Activated B cell treated with CpG ODN at 0.5 μM for 24 hours (primary cell): ENCODE results near the gene CYSRT1. TPM values are rescaled to one million over a fixed set of nuclear protein-coding genes. Genes with fewer than 3 reads are reported as not detected.
"Not testable (repeated sequence)": the region's sequence is repeated elsewhere in the genome, so short reads cannot be mapped to it uniquely, and the experiment has no call there.

Experiments used
- ATAC-seq: fragments of 200-7000 bp; cut with Tn5 transposase; one replicate; pipeline ENCODE4 v1.10.0; 2021; ENCODE audit warnings: low read depth, mild to moderate bottlenecking, moderate library complexity
- CTCF ChIA-PET: fragments of 350-600 bp; sonication (Branson Sonifier 250); formaldehyde crosslinking; loops from one replicate; lab custom pipeline; 2021; ENCODE audit warnings: antibody characterized with exemption; lab: Charles Lee
- POLR2A ChIA-PET: fragments of 350-600 bp; sonication (Branson Sonifier 250); formaldehyde crosslinking; loops from one replicate; lab custom pipeline; 2021; ENCODE audit warnings: antibody characterized with exemption; lab: Charles Lee
- DNase-seq: peaks from one replicate; pipeline ENCODE4 v3.0.0; 2022
- H3K27ac Mint-ChIP-seq: one replicate; pipeline ENCODE4 v1.8.0; 2020; ENCODE audit warnings: mixed read lengths
- H3K27me3 Mint-ChIP-seq: one replicate; pipeline ENCODE4 v1.8.0; 2021; ENCODE audit warnings: mixed read lengths
- H3K36me3 Mint-ChIP-seq: one replicate; pipeline ENCODE4 v1.8.0; 2021; ENCODE audit warnings: low read depth, mixed read lengths
- H3K4me1 Mint-ChIP-seq: one replicate; pipeline ENCODE4 v1.8.0; 2021; ENCODE audit warnings: mixed read lengths
- H3K4me3 Mint-ChIP-seq: one replicate; pipeline ENCODE4 v1.8.0; 2020; ENCODE audit warnings: mild to moderate bottlenecking, mixed read lengths
- H3K9me3 Mint-ChIP-seq: one replicate; pipeline ENCODE4 v1.8.0; 2020; ENCODE audit warnings: mixed read lengths
- intact Hi-C: fragments of 100-400 bp; cut with micrococcal nuclease; formaldehyde crosslinking; loops from one replicate; pipeline ENCODE4 v1.15.1; 2024
- total RNA-seq: library from RNA; stranded (reverse); gene quantifications from 2 replicates; pipeline ENCODE4 v1.2.3, GENCODE V29; 2022
- TF ChIP-seq, protein P1 (sequence below): fragments of 200-600 bp; IDR thresholded peaks from one replicate; pipeline ENCODE4 v1.8.0; 2022; ENCODE audit warnings: antibody characterized with exemption, mild to moderate bottlenecking

The CYSRT1 gene
- total RNA-seq, 1 donor from 2014 or later: 0.53 TPM

DNA sequence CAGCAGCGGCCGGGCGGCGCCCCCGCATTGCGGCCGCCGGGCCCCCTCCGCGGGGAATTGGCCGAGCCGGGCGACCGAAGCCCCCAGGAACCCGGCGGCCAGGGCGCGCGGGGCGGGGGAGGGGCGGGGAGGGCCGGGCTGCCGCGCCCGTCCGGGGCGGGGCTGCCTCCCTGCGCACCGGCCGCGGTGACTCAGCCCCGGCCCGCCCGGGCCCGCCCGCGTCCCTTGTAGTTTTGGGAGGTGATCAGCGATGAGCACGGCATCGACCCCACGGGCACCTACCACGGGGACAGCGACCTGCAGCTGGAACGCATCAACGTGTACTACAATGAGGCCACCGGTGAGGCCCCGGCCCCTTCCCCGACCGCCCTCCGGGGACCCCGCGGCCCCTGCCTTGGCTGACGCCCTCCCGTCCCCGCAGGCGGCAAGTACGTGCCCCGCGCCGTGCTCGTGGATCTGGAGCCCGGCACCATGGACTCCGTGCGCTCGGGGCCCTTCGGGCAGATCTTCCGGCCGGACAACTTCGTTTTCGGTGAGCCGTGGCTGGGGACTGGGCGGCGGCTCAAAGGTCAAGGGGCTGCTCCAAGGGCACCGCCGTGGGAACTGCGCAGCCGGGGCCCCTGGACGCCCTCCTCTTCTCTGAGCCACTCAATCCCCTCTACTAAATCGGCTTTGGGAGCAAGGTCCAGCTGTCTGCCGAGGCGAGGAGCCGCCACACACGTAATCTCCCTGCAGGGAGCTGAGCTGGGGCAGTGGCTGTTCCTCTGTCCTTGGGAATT, 16.7 kb downstream of the CYSRT1 start:
- ChIA-PET POLR2A (interaction anchor here (0.9 to 6.2 kb wide), 34 partner anchors 10 to 541 kb away, joined by 3 to 160 read pairs (median 5); partner anchors contain the start of genes ANAPC2, C8G, CYSRT1 and DPP7), CTCF (interaction anchor here (1.3 to 1.6 kb wide), 2 partner anchors 22 to 195 kb away, joined by 4 to 6 read pairs; partner anchors contain the start of gene NPDC1)
- H3K27me3 Mint-ChIP-seq: no peaks in the 10 kb centered on the region
- ATAC-seq (peak; percentile 12), DNase-seq (peak; percentile 63)
- TF ChIP-seq, protein P1, sequence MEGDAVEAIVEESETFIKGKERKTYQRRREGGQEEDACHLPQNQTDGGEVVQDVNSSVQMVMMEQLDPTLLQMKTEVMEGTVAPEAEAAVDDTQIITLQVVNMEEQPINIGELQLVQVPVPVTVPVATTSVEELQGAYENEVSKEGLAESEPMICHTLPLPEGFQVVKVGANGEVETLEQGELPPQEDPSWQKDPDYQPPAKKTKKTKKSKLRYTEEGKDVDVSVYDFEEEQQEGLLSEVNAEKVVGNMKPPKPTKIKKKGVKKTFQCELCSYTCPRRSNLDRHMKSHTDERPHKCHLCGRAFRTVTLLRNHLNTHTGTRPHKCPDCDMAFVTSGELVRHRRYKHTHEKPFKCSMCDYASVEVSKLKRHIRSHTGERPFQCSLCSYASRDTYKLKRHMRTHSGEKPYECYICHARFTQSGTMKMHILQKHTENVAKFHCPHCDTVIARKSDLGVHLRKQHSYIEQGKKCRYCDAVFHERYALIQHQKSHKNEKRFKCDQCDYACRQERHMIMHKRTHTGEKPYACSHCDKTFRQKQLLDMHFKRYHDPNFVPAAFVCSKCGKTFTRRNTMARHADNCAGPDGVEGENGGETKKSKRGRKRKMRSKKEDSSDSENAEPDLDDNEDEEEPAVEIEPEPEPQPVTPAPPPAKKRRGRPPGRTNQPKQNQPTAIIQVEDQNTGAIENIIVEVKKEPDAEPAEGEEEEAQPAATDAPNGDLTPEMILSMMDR: no peak
- H3K9me3 Mint-ChIP-seq: no peaks in the 10 kb centered on the region
- peaks cover 44% of the 10 kb centered on the region for H3K4me1 Mint-ChIP-seq
- H3K27ac Mint-ChIP-seq: no peak overlapping the region
- H3K36me3 Mint-ChIP-seq: peaks cover 25% of the 10 kb centered on the region
- H3K4me3 Mint-ChIP-seq: peak overlapping the region; percentile 88
- intact Hi-C loops: loop anchor here (1.0 to 5.0 kb wide), 10 partner anchors 14 to 451 kb away; partner anchors contain the start of genes EXD3, NDOR1, NELFB and NOXA1

DNA sequence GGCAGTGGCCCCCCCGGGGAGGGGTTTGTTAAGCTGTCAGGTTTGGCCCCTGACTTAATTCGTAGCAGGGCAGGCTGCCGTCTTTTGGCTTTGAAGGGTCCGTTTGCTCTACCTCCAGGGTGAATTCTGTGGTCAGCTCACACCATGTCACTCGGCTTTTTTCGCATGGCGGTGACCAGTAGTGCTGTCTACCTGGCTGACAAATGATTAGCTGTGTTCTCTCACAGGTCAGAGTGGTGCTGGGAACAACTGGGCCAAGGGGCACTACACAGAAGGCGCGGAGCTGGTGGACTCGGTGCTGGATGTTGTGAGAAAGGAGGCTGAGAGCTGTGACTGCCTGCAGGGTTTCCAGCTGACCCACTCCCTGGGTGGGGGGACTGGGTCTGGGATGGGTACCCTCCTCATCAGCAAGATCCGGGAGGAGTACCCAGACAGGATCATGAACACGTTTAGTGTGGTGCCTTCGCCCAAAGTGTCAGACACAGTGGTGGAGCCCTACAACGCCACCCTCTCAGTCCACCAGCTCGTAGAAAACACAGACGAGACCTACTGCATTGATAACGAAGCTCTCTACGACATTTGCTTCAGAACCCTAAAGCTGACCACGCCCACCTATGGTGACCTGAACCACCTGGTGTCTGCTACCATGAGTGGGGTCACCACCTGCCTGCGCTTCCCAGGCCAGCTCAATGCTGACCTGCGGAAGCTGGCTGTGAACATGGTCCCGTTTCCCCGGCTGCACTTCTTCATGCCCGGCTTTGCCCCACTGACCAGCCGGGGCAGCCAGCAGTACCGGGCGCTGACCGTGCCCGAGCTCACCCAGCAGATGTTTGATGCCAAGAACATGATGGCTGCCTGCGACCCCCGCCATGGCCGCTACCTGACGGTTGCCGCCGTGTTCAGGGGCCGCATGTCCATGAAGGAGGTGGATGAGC, 17.6 kb downstream of the CYSRT1 start:
- ATAC-seq (no peak), DNase-seq (no peak)
- intact Hi-C loops: loop anchor here (5.0 kb wide), 1 partner anchor 180 kb away; the partner anchor contains the start of genes EXD3 and NOXA1
- CTCF ChIA-PET: interaction anchor here (0.8 kb wide), 1 partner anchor 11 kb away, joined by 3 read pairs; no protein-coding TSS in a partner anchor
- H3K4me1 Mint-ChIP-seq: peaks cover 38% of the 10 kb centered on the region
- peaks cover 25% of the 10 kb centered on the region for H3K36me3 Mint-ChIP-seq
- H3K27me3 Mint-ChIP-seq: no peaks in the 10 kb centered on the region
- H3K27ac Mint-ChIP-seq: peak overlapping the region; percentile 69
- POLR2A ChIA-PET: interaction anchor here (0.9 to 6.2 kb wide), 14 partner anchors 11 to 452 kb away, joined by 3 to 160 read pairs (median 5); partner anchors contain the start of genes ANAPC2, C8G, MAN1B1 and NELFB
- TF ChIP-seq, protein P1: no peak
- H3K9me3 Mint-ChIP-seq: no peaks in the 10 kb centered on the region
- H3K4me3 Mint-ChIP-seq: peak overlapping the region; percentile 81

DNA sequence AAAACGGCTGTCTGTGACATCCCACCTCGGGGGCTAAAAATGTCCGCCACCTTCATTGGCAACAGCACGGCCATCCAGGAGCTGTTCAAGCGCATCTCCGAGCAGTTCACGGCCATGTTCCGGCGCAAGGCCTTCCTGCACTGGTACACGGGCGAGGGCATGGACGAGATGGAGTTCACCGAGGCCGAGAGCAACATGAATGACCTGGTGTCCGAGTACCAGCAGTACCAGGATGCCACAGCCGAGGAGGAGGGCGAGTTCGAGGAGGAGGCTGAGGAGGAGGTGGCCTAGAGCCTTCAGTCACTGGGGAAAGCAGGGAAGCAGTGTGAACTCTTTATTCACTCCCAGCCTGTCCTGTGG, 18.3 kb downstream of the CYSRT1 start:
- H3K4me3 Mint-ChIP-seq, CTCF ChIA-PET, ATAC-seq, DNase-seq, H3K27ac Mint-ChIP-seq, H3K27me3 Mint-ChIP-seq, H3K9me3 Mint-ChIP-seq: not testable (repeated sequence)
- H3K4me1 Mint-ChIP-seq: peaks cover 35% of the 10 kb centered on the region
- intact Hi-C loops: loop anchor here (5.0 kb wide), 1 partner anchor 179 kb away; the partner anchor contains the start of genes EXD3 and NOXA1
- H3K36me3 Mint-ChIP-seq: peaks cover 25% of the 10 kb centered on the region
- POLR2A ChIA-PET: interaction anchor here (1.0 to 6.2 kb wide), 4 partner anchors 10 to 453 kb away, joined by 3 to 160 read pairs (median 6); partner anchors contain the start of genes NELFB, STPG3 and TMEM141

DNA sequence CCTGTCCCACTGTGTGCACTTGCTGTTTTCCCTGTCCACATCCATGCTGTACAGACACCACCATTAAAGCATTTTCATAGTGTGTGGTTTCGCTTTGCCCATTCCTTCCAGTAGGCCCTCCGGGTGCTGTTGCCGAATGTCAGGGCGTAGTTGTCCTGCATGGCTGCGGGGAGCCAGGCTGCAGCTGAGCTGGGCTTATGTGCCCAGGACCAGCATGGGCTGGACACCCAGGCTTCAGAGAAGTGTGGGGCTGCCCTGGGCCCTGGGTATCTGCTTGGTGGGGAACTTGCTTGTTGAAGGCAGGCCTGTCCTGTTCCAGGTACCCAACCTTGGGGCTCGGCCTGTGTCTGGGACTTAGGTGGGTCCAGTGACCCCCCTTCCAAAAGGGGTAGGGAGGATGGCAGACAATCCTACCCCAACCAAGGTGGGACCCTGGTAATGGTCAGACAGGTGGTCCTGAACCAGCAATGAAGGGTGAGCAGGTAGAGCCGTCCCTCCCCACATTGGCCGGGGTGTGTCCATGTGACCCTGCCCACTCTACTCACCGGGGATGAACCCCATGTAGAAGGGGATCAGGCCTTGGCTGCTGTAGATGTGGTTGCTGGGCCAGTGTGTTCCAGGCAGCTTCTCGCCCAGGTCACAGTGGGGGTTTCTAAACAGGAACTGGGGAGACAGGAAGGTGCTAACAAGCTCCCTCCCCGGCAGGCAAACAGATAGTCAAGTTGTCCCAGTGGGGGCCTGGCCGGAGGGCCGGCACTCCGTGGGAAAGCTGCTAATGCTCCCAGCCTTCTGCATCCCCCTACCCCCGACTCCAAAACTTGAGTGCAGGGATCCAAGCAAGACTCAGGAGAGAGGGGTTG, 18.9 kb downstream of the CYSRT1 start:
- peaks cover 25% of the 10 kb centered on the region for H3K36me3 Mint-ChIP-seq
- CTCF ChIA-PET: no interaction called here

More for the DNA sequence above, 18.9 kb downstream of the CYSRT1 start:
- Mint-ChIP-seq H3K4me1 (peaks cover 32% of the 10 kb centered on the region), H3K27ac (no peak overlapping the region), H3K9me3 (no peaks in the 10 kb centered on the region), H3K27me3 (no peaks in the 10 kb centered on the region), H3K4me3 (no peak overlapping the region)
- intact Hi-C loops: loop anchor here (5.0 kb wide), 1 partner anchor 178 kb away; the partner anchor contains the start of genes EXD3 and NOXA1
- TF ChIP-seq, protein P1: no peak
- DNase-seq: no peak
- POLR2A ChIA-PET: interaction anchor here (0.7 to 6.2 kb wide), 3 partner anchors 9 to 214 kb away, joined by 3 to 160 read pairs (median 9); partner anchors contain the start of genes NELFB and STPG3
- ATAC-seq: no peak
